Purkinje cell (primary cell): Measurements from ENCODE around the gene MARK3. TPM values are rescaled to one million over a fixed set of nuclear protein-coding genes. Genes with fewer than 3 reads are reported as not detected.

Experiments used
- polyA plus RNA-seq: library from polyadenylated mRNA; unstranded; fragments of >200 nt; fragmentation: Nextera tagmentation; gene quantifications from 2 replicates; pipeline ENCODE4 v1.2.1, GENCODE V29; 2014

Gene MARK3
- 86.5 and 96.6 TPM in 2 replicates for polyA plus RNA-seq

DNA sequence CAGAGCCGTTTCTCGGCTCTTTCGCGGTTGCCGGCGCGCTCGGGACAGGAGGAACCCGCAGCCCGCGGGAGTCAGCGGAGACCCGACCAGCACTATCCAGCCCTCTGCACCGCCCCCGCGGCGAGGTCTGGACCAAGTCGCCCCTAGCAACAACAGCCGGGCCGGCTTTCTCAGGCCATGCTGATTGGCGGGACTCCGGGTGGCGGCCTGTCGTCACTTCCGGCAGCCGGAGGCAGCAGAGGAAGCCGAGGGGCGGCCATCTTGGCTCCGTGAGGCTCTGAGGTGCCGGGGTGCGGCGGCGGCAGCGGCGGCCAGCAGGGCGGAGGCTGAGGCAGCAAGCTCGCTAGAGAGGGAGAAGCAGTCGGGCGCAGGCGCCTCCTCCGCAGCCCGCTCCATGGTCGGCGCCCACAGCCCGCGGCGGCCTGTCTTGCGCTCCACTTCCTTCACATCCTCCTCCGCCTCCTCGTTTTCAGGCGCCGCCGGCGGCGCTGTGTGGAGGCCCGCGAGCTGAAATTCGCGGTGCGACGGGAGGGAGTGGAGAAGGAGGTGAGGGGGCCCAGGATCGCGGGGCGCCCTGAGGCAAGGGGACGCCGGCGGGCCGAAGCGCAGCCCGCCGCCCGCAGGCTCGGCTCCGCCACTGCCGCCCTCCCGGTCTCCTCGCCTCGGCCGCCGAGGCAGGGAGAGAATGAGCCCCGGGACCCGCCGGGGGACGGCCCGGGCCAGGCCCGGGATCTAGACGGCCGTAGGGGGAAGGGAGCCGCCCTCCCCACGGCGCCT lies at the start of gene MARK3:
Gene MARK3 (plus strand): TSS at position 264 of the 777 bp plus-strand sequence. CDS start 615 bp downstream, outside the sequence.

DNA sequence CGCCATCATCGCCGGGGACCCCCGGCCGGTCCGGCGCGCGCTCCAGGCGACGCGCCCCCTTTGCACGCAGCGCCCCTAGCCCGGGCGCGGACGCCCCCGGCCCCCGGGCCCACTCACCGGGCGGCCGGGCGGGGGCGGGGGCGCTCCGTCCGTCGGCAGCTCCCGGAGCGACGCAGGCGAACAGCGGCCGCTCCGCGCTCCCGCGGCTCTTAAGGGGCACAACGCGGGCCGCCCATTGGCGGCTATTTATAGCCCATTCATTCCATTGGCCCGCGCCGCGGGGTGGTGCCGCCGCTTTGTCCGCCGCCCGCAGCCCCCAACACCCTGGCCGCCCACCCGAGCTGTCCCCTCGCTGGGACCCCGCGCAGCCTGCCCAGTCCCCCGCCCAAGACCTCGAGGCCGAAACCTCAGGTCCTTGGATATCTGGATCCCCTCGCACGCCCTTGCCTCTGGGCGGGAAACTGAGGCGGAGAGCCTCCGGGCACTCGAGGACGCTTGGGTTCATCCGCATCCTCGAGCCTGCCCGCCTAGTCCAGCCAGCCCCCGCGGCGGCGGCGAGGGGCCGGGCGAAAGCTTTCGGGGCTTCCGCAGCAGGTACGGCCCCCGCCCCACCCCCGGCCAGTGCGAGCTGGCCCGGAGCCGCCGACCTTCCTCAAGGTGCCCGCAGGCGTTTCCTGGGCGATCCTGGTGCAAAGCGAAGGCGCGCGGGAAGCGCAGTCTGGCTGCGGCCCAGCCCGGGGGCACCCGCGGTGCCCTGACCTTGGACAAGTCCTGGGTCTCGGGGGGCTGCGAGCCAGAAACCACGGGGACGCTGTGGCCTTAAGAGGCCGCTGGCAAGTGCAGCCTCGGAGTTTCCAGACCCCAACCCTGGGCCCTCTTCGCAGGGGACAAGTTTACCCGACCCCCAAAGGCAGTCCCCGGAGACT lies 137.7 kb downstream of the MARK3 start, which contains the start of gene CKB:
Gene CKB (minus strand): TSS at position 182 of the 926 bp plus-strand sequence. CDS start 337 bp downstream, outside the sequence.

DNA sequence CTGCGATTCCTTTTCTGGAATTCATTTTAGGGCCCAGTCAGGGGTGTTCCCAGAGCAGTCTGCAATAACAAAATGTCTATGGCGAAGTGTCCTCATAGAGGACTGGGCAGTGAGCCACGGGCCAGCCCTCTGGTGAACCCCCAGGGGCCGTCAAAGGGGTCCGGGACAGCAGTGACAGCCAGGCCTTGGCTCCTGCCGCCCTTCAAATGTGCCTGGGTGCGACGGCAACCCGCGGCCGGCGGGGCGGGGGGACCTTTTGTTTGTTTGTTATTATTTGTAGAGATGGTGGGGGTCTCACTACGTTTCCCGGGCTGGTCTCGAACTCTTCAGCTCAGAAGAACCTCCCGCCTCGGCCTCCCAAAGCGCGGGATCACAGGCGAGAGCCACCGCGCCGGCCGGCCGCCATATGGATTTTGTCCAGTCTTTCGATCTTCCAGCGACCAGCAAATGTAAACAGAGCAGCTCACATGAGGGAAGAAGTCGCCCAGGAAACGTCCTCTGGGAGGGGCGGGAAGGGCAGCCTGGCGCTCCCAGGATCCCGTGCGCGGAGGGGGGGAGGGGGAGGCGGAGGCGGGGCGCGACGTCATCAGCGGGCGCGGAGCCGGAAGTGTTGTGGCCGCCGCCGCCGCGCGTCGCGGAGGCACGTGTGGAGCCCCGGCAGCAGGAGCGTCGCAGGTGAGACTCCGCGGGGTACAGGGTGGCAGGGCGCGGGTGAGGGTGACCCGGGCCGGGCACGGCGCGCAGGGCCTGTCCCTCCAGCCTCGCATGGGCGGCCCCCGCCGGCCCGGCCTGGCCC lies 143.6 kb downstream of the MARK3 start, which contains the start of gene TRMT61A:
Gene TRMT61A (plus strand): TSS at position 610 of the 796 bp plus-strand sequence. CDS start 783 bp downstream, outside the sequence.

Other genes starting within 250 kb of the MARK3 start
- 483 and 751 TPM in 2 replicates for gene EIF5, start 51.2 kb upstream of the MARK3 start, polyA plus RNA-seq
- gene CKB, start 137.4 kb downstream of the MARK3 start, polyA plus RNA-seq, result 1,258 and 1,817 TPM in 2 replicates
- gene TRMT61A, start 143.8 kb downstream of the MARK3 start, polyA plus RNA-seq, result 0.77 and 1.2 TPM in 2 replicates
- gene BAG5, start 177.2 kb downstream of the MARK3 start, polyA plus RNA-seq, result 23.3 and 24.7 TPM in 2 replicates
- 50.7 and 60.2 TPM in 2 replicates for gene COA8, start 177.5 kb downstream of the MARK3 start, polyA plus RNA-seq
- gene KLC1, start 243.8 kb downstream of the MARK3 start, polyA plus RNA-seq, result 260 and 296 TPM in 2 replicates